Right lung (tissue), 5 donors: ENCODE measurements around the gene EDDM3A. TPM values are rescaled to one million over a fixed set of nuclear protein-coding genes. Genes with fewer than 3 reads are reported as not detected.
"Not testable (repeated sequence)": the region's sequence is repeated elsewhere in the genome, so short reads cannot be mapped to it uniquely, and the experiment has no call there.

Experiments used
- DNase-seq, 2 donors: peaks; one replicate each; pipeline ENCODE4 v3.0.0-alpha.2; 2013
- polyA plus RNA-seq, 5 donors: library from polyadenylated mRNA; unstranded; fragments of 120-200 nt; gene quantifications; one replicate each; pipeline versions ENCODE4 v1.2.1 to v1.2.3, GENCODE V29; 2013; ENCODE audit warnings: inconsistent platforms in 1 of 5, low replicate concordance in 1 of 5; ENCODE audit not compliant: insufficient read length in 5 of 5, insufficient read depth in 1 of 5

The EDDM3A gene
- polyA plus RNA-seq, 5 donors, result 0.16 TPM; not detected in 4

DNA sequence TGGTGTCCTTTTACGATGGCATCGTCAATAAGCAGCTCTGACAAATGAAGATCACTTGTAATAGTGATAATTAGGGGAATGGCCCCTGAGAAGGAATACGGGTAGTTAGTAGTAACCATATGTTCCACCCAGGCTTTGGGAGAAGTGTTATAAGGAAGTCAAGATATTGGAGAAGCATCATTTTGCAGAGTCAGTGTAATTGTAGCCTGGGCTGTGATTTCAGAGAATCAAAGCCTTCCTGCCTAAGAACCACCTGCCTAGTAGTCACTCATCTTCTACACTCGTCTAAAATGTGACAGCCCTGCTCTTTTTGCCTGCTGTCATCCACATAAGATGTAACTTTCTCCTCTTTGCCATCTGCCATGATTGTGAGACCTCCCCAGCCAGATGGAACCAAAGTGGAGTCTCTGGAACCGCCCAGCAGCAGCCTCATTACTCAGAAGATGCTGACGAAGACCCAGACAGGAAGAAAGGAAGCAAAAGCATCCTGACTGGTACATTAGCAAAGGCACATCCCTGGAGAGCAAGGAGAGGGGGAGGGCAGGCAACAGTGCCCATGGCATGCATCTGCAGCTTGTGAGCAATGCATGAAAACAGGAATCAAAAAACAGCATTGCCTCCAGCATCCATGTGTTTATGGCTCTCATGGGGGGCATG is 12.6 kb upstream of the EDDM3A start:
- DNase-seq, result no peak

DNA sequence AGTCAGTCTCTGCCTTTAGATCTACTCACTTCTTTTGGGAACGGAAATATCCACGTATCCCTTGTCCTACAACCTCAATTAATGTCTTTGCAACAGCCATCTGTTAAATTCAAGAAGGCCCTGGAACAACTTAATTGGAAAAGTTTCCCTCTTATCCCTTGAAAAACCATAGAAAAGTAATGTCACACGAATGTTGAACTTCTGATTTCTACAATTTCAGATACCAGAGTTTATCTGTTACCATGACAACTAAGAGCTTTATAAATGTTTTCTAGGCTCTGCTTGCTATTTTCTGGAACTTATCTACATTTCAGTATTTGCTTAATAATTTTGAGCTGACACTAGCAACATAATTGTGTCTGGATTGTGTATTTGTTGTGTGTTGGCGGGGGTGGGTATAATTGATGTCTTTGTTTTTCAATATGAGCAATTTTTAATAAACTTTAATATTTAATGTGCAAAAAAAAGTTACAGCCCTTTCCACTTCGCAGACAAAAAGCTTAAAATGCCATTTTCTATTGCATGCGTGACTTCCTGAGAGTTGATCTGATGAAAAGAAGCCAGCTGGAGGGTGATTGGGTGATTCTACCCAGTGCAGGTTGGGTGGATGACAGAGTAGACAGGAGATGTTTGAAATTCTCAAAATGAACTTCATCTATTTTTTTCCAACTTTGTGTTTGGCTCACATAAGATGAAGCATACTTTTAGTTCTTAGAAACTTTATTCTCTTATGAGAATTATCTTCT is 11.8 kb upstream of the EDDM3A start:
- no peak for DNase-seq

DNA sequence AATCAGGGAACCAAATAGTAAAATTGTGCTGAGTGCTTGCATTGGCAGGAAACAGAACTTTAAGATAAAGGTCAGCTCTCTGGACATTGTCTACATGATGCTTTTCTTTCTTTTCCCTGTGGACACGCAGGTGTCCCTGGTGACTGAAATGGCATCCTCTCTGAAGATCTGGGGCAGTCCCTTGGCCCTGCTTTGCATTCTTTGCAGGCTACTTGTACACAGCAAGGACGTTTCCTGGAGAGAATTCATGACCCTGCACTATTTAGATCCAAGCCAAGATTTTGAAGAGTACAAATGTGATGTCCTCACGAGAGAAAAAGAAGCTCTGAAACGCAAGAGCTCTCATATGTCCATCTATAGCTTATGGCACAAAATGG is 11.3 kb upstream of the EDDM3A start:
- no peak for DNase-seq

DNA sequence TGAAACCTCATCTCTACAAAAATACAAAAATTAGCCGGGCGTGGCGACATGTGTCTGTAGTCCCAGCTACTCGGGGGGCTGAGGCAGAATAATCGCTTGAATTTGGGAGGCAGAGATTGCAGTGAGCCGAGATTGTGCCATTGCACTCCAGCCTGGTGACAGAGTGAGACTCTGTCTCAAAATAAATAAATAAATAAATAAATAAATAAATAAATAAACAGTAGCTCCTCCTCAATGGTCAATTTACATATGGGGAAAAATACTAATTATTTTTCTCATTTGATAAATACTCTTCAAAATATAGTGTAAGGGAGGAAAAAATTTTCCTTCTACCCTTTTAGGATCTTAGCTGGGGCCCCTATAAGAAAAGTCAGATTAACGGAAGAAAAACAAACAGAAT is 7.4 kb upstream of the EDDM3A start:
- not testable (repeated sequence) for DNase-seq

DNA sequence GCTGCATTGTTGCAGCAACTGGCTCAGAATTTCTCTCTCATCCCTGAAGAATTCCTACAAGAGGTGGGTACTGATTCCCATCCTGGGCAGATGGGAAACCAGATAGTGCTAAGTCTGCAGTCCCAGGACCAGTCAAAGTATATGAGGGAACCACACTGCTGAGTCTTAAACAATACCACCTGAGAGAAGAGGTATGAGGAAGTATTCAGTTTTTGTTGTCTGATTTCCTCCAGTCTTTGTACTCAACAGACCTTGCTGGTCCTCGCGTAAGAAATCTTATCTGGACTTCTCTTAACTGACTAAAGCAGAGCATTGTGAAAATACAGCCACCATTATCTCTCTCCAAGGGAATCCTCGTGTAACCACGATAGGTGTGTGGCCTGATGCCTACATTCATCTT is 3.6 kb upstream of the EDDM3A start:
- no peak for DNase-seq

DNA sequence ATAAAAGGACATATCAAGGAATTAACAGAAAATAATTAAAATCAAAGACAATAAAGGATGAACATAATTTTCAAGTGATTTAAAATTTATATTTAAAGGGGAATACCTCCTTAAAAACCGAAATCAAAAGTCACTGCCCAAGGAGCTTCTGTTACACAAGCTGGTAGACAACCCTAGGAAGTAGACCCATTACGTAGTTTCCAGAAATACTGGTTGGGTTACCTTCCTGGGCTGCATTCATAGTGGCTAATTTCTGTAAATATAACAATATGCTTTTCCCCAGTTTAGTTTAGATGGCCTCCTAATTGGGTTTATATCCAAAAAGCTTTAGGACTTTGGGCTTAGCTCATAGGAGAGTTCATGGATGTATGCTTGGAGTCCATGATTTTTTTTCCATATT is 2.1 kb upstream of the EDDM3A start:
- DNase-seq, result peak in 1 of 2 donors; percentile 15

DNA sequence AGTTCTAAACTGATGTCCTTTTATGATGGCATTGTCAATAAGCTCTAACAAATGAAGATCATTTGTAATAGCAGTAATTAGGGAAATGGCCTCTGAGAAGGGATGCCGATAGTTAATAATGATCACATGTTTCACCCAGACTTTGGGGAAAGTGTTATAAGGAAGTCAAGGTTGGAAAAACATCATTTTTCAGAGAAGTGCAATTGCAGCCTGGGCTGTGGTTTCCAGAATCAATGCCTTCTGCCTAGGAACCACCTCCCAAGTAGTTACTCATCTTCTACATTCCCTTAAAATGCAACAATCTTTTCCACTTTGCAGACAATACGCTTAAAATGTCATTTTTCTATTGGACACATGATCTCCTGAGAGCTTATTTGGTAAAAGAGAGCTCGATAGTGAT is 879 bp downstream of the EDDM3A start:
- no peak for DNase-seq

DNA sequence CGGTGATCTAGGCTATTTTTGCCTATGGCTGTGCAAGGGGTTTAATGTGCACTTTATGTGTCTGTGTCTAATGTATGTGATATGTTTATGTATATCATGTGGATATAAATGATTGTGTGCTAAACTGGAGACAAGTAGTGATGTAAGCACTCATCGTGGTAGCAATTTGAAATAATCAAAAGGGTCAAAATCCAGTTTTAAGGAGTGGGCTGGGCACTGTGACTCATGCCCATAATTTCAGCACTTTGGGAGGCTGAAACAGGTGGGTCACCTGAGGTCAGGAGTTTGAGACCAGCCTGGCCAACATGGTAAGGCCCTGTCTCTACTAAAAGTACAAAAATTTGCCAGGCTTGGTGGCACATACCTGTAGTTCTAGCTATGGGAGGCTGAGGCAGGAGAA is 2.8 kb downstream of the EDDM3A start:
- DNase-seq, result no peak

DNA sequence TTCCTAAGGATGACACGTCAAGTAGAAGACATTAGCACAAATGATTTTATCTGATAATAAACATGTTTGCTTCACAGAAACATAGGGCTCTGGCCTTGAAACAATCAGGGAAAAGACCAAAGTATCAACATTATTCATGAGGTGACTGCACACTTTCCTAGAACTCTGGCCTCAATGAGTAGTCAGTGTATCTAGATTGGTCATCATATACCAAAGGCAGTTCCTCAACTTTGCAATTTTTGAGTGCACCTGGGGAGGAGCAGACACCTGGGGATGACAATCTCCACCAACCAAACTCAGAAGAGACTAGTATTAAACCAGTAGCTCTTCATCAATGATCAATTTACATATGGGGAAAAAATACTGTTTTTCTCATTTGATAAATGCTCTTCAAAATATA is 4.5 kb downstream of the EDDM3A start:
- no peak for DNase-seq

DNA sequence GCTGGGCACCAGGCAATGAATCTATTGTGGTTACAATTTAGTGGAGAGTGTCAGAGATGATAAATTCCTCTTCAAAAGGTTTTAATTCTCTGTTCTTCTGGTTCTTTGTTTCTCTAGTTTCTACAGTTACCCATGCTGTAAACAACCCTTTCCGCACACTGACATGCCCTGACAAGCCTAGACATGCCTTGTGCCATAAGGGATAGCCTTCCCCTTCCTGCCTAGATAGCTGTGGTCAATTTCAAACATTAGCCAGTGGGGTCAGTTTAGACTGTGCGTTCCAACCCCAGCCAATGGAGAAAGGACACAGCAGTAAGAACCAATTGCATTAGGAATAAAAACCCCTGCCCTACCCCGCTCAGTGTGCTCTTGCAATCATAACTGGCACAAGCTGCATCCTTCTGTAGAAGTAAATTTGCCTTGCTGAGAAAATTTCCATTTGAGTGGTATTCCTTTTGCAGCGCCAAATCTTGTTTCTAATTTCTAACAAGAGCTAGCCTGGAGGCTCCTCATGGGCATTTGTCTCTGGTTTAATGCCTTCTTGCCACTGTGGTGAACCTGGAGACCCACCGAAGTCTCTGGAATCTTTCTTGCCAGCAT is 6.4 kb downstream of the EDDM3A start:
- DNase-seq, result no peak

DNA sequence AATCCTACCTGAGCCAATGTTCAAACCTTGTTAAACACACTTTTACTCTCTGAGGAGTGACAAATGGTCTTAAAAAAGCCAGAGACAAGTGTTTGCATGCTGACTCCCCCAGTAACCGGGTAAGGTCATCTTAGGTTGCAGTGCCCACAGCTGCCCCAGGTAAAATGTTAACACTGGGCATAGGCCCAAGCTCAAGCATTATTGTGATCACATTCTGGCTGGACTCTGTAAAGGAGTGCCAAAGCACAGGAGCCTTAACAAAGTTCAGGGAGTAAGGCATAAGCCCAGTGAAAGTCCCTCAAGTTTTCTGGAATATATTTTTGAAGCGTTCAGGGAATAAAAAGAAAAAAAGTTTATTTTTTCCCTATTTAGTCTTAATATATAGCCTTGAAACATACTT is 8.6 kb downstream of the EDDM3A start:
- no peak for DNase-seq

DNA sequence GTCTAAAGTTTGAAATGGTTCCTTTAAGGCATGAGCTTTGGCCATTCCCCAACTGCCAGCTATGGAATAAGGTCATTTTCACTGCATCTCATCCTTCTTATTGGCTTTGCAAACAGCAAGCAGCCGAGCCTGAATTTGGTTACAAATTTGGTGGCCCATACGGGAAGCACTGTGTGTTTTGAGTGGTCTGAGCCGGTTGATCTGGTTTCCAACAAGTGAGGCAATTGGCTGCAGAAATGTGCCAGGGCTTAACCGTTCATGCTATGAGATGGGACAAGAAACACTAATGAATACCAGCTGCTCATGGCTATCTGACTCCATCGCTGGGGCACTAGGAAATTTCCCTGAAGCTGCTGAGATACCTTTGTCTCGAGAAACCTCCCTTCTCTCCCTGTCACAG is 9.3 kb downstream of the EDDM3A start:
- DNase-seq, result no peak

DNA sequence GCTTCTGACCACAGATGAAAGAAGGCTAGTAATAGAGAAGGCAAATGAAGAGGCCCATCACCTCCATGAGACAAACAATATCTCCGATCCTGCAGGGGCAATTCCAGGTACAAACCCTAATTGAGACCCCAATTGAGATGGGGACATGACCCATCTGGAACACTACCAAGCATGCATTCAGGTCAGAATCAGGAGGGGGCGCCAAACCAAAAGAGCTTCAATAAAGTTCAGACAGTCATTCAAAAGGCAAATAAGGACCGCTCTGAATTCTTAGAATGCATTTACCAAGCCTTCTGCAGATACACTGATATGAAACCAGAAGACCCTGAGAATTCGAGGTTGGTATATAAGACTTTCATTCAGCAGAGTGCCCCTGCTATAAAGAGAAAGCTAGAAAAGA is 12.3 kb downstream of the EDDM3A start:
- no peak for DNase-seq

DNA sequence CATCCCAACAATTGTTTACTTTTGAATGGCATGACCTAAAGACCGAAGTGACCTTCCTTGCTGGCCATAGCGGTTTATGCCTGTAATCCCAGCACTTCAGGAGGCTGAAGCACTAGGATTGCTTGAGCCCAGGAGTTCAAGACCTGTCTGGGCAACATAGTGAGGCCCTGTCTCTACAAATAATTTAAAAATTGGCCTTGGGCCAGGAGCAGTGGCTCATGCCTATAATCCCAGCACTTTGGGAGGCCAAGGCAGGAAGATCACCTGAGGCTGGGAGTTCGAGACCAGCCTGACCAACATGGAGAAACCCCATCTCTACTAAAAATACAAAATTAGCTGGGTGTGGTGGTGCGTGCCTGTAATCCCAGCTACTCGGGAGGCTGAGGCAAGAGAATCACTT is 13.8 kb downstream of the EDDM3A start:
- not testable (repeated sequence) for DNase-seq

DNA sequence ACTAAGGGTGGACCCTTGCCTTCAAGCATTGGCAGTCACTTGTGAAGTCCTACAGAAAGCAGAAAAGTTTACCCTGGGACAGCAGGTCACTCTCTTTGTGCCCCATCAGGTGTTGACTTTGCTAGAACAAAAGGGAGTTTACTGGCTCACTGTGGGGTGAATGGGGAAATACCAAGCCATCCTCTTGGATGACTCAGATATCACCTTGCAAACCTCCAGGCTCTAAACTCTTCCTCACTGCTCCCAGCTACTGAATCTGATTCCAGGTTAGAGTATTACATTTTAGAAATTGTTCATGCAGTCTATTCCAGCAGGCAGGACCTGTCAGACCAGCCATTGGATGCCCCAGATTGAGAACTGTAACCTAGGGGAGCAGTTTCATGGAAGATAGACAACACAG is 15.3 kb downstream of the EDDM3A start:
- no peak for DNase-seq

DNA sequence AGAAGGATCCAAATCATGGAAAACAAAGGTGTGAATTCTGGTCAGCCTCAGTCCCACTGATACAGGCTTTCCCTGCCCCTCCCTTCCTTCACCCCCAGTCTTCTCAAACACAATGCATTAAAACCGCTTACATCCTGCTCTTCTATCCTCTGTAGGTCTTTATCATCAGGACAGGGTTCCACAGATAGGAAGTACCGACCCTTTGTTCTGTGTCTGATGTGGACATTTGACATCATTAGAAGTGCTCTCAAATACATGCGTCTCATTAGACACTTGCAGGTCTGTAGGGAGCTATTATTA is 22.9 kb downstream of the EDDM3A start:
- DNase-seq, result no peak

DNA sequence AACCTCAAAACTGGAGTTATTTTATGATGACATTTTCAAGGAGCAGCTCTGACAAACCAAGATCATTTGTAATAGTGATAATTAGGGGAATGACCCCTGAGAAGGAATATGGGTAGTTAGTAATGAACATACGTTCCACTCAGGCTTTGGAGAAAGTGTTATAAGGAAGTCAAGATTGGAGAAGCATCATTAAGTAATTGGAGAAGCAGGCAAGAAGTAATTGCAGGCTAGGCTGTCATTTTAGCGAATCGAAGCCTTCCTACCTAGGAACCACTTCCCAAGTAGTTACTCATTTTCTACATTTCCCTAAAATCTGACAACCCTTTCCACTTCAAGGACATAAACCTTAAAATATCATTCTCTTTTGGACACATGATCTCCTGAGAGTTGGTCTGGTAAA is 23.7 kb downstream of the EDDM3A start:
- no peak for DNase-seq

DNA sequence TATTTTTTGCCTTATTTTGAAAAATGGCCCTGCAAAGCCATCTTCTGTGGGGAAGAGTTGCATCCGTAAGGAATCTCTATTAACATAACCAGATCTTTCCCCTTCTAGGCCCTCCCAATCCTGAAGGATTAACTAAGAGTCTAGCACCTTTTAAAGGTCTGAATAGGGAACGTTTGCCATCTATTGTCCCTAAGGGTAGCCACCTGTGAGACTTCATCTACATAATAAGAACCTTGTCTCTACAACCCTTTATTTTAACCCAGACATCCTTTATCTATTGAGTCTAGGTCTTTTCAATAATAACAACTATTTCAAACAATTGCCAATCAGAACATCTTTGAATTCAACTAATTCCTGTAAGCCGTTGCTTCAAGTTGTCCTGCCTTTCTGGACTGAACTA is 27.0 kb downstream of the EDDM3A start:
- no peak for DNase-seq

DNA sequence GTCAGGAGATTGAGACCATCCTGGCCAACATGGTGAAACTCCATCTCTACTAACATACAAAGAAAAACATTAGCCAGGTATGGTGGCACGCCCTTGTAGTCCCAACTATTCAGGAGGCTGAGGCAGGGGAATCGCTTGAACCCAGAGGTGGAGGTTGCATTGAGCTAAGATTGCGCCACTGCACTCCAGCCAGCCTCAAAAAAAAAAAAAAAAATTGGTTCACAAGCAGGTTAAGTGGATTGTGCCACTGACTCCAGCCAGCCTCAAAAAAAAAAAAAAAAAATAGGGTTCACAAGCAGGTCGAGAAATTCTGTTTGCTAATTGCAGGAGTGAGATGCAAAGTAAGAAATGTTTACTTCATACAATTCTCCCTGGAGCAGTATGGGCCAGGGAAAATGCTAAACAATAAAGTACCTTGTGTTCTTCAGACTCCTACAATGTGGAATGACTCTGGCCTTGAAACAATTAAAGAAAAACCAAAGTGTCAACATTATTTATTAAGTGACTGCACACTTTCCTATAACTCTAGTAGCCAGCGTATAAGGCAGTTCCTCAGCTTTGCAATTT is 28.7 kb downstream of the EDDM3A start:
- no peak for DNase-seq

DNA sequence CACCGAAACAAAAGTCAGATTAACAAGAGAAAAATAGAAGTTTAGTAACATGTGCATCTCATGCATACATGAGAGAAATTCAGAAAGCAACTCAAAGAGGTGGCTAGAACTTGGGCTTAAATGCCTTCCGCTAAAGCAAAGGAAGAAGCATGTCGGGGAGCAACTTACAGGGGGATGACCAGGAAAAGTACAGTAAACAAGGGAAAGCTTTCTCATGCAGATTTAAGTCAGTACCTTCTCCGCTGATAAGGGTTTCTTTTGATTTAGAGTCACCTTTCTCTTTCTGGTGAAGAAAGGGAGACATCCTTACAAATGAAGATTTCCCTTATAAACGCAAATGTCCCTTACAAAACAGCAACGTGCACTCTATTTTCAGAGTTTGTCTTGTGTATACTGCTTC is 29.4 kb downstream of the EDDM3A start:
- DNase-seq, result no peak

DNA sequence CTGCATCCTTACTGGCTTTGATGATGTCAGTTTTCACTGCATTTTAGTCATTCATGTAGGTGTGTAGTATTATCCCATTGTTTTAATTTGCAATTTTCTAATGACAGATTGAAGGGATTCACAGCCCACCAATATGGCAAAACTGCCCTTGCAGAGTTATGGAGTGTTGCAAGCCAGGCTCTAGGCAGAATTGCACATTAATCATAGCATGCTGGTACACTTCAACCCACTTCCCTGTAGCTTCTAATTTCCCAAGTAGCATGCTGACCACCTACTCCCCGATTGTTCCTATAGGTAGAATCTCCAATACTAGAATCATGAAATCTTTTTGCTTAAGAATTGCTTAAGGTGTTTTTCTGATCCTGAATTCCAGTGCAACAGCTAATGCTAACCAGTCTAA is 30.2 kb downstream of the EDDM3A start:
- no peak for DNase-seq

DNA sequence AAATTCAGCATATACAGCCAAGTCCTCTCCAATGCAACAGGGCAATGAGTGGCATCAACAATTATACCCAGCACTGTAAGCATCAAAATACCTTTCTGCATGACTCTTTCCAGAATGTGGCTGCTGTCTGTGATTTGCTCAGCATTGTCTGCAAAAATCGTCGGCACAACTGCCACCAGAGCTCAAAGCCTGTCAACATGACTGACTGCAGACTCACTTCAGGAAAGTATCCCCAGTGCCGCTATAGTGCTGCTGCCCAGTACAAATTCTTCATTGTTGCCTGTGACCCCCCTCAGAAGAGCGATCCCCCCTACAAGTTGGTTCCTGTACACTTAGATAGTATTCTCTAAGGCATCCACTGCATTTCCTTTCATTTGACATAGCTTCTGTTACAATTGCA is 36.1 kb downstream of the EDDM3A start:
- DNase-seq, result no peak

DNA sequence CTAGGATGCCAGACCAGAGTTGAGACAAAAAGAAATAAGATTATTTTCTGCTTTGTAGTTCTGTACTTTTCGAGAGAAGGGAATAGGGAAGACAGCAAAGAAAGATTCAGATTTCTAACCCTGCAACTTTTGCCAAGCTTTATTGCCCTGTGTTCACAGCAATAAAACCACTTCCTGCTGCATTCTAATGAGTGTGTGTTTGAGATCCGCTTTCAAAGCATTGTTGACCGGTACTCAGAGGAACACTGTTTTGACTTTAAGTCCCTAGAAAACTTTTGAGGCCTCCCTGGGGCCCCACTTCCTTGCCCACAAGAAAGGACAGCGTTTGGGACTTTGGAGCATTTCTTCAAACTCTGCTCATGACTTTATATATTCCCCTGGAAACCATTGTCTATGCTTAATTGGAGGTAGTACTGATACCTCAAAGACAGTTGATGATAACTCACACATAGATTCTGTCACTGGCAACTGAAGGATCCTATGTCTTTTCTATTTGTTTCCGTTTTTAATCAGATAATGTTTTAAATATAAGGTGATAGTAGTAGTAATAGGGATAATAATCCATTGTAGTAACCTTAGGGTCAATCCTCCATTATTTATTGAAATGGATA is 36.7 kb downstream of the EDDM3A start:
- DNase-seq, result no peak
